A549 (cell line): Measurements from ENCODE around the gene SLC45A3.

Experiments used
- BHLHE40 ChIP-seq: IDR thresholded peaks from 2 replicates; pipeline ENCODE4 v1.6.1; 2012; ENCODE audit warnings: low read depth, low read length, inconsistent platforms
- MYC ChIP-seq: IDR thresholded peaks from 2 replicates; pipeline ENCODE4 v1.6.1; 2012; ENCODE audit warnings: mild to moderate bottlenecking, inconsistent platforms, low read length, improper control_type of control experiment, borderline replicate concordance
- NR3C1 ChIP-seq: fragments of >200 bp; sonication (Bioruptor Twin); formaldehyde crosslinking; IDR thresholded peaks from 3 replicates; pipeline ENCODE4 v1.6.1; 2017
- PBX3 ChIP-seq: IDR thresholded peaks from 2 replicates; pipeline ENCODE4 v1.6.1; 2012
- POLR2A ChIP-seq: IDR thresholded peaks from 2 replicates; pipeline ENCODE4 v1.6.1; 2012; ENCODE audit warnings: mild to moderate bottlenecking, low read length
- REST ChIP-seq: fragments of 200-600 bp; sonication (generic); IDR thresholded peaks from 2 replicates; pipeline ENCODE4 v1.6.1; 2016; ENCODE audit warnings: antibody characterized with exemption, mild to moderate bottlenecking, moderate library complexity
- TF ChIP-seq, protein P1 (sequence below): fragments of >200 bp; sonication (Bioruptor Twin); formaldehyde crosslinking; IDR thresholded peaks from 3 replicates; pipeline ENCODE4 v1.5.1; 2016
- TF ChIP-seq, protein P2 (sequence below): IDR thresholded peaks from 2 replicates; pipeline ENCODE4 v1.6.1; 2012

DNA sequence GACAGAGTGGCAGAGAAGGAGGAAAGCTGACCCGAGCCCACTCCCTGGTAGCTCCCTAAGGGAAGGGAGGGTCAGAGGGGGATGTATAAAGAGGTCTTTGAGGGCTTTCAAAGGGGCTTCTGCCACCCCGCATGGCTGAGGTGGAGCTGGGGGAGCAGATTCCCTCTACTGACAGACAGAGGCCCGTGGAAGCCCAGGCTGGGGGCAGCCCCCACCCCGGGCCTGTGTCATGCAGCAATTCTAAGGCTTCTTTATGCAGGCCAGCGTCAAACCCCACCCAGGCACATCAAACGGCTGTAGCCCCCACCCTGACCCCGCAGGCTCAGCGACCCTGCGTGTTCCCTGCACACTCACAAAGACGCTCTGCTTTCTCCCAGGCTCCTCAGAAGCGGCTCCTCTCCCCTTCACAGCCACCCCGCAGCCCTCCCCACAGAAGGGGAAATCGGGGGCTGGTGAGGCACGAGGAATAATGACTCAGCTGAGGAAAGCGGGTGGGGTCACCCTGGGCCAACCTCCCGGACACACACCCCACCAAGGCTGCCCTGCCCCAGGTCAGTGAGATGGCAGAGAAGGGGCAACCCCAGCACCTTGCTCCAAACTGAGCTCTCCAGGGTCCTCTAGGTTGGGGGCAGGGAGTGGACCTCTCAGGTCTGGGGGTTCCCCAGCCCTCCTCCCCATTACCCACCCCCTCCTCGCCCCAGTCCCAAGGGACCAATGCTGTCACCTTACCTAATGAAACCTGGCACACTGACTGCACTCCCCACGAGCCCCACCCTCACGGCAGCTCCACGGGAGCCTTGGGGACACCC is 10.8 kb downstream of the SLC45A3 start:
- TF ChIP-seq NR3C1 (no peak), REST (no peak), POLR2A (no peak), MYC (no peak), BHLHE40 (no peak), PBX3 (no peak)
- TF ChIP-seq, protein P1, sequence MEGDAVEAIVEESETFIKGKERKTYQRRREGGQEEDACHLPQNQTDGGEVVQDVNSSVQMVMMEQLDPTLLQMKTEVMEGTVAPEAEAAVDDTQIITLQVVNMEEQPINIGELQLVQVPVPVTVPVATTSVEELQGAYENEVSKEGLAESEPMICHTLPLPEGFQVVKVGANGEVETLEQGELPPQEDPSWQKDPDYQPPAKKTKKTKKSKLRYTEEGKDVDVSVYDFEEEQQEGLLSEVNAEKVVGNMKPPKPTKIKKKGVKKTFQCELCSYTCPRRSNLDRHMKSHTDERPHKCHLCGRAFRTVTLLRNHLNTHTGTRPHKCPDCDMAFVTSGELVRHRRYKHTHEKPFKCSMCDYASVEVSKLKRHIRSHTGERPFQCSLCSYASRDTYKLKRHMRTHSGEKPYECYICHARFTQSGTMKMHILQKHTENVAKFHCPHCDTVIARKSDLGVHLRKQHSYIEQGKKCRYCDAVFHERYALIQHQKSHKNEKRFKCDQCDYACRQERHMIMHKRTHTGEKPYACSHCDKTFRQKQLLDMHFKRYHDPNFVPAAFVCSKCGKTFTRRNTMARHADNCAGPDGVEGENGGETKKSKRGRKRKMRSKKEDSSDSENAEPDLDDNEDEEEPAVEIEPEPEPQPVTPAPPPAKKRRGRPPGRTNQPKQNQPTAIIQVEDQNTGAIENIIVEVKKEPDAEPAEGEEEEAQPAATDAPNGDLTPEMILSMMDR = no peak
- TF ChIP-seq, protein P2, sequence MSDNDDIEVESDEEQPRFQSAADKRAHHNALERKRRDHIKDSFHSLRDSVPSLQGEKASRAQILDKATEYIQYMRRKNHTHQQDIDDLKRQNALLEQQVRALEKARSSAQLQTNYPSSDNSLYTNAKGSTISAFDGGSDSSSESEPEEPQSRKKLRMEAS = no peak
